Measurements from ENCODE around the gene GREB1. TPM values are rescaled to one million over a fixed set of nuclear protein-coding genes. Genes with fewer than 3 reads are reported as not detected.

Gene GREB1
- total and polyA plus RNA-seq, 2 of the 13 experiments (the other 11 are each of a cell fraction or from before 2014, with no cell fraction given), result 31.3 to 61.2 TPM

DNA sequence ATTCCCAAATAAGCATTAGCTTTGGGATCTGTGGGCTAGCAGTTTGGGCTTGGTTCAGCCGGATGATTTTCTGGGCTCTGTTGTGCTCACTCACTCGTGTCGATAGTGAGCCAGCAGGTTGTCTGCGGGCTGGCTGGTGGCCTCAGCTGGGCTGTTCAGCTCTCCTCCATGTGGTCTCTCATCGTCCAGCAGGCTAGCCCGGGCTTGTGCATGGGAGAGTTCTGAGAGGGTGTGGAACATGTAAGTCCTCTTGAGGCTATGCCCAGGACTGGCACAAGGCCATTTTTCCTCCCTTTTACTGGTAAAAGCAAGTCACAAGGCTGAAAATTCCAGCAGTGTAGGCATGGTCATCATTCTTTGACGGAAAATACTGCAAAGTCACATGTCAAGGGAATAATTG, 97.6 kb downstream of the GREB1 start:
- Histone ChIP-seq H2AFZ (ENCODE audit: low read length) (no peak overlapping the region), H4K20me1 (ENCODE audit: insufficient read depth, low read length) (no peaks in the 10 kb centered on the region; the same call in 1 of the 2 replicates), H3K4me3 (replicated peaks in 1 of 3; ENCODE audit: insufficient read depth in 1 of 3, low read depth in 2 of 3, low read length in 3 of 3) (no peak overlapping the region), H3K4me1 (ENCODE audit: insufficient read depth, low read length) (no peaks in the 10 kb centered on the region), H3K36me3 (replicated peaks in 1 of 2; ENCODE audit: control insufficient read depth in 1 of 2, insufficient read depth in 2 of 2, low read length in 2 of 2) (peaks cover 76 to 95% of the 10 kb centered on the region in 2 experiments), H3K27ac (ENCODE audit: extremely low read length, insufficient read depth, low read length) (no peak overlapping the region), H3K9me3 (ENCODE audit: low read length) (no peaks in the 10 kb centered on the region), H3K4me2 (ENCODE audit: low read depth, low read length) (no peak overlapping the region), H3K79me2 (ENCODE audit: insufficient read depth, low read length) (no peaks in the 10 kb centered on the region), H3K9ac (ENCODE audit: insufficient read depth, low read depth, low read length) (no peak overlapping the region), H3K27me3 (ENCODE audit: control insufficient read depth in 1 of 2, insufficient read depth in 2 of 2, low read length in 2 of 2) (no peaks in the 10 kb centered on the region)
- 95% methylated on average over 7 of the region's 7 CpGs for WGBS (ENCODE audit: low lambda C conversion rate)
- CTCF ChIA-PET (ENCODE audit: low intra/inter-chr PET ratio, low total read pairs), result no interaction called here
- TF ChIP-seq NFYC (CRISPR knock-in tag; IDR thresholded peaks at IDR 0.05) (no peak), AGO2 (optimal IDR thresholded peaks at IDR 0.05; ENCODE audit: low read depth, low read length) (no peak), NFATC3 (CRISPR knock-in tag; IDR thresholded peaks at IDR 0.05) (no peak), ZNF749 (CRISPR knock-in tag; IDR thresholded peaks at IDR 0.05; ENCODE audit: borderline replicate concordance) (no peak), ZNF230 (CRISPR knock-in tag; IDR thresholded peaks at IDR 0.05) (no peak), EED (CRISPR knock-in tag; IDR thresholded peaks at IDR 0.05) (no peak), ZNF205 (CRISPR knock-in tag; IDR thresholded peaks at IDR 0.05) (no peak), U2AF1 (optimal IDR thresholded peaks at IDR 0.05; ENCODE audit: low read depth, low read length) (no peak), ZSCAN29 (CRISPR knock-in tag; conservative IDR thresholded peaks at IDR 0.05) (no peak), ZNF329 (CRISPR knock-in tag; IDR thresholded peaks at IDR 0.05; ENCODE audit: low read depth) (no peak), ZNF878 (CRISPR knock-in tag; IDR thresholded peaks at IDR 0.05) (no peak), YEATS4 (CRISPR knock-in tag; IDR thresholded peaks at IDR 0.05; ENCODE audit: borderline replicate concordance) (no peak), NR2F2 (IDR thresholded peaks at IDR 0.05; ENCODE audit: borderline replicate concordance, low read depth) (no peak), KLF12 (CRISPR knock-in tag; IDR thresholded peaks at IDR 0.05; ENCODE audit: borderline replicate concordance) (no peak), HNRNPLL (IDR thresholded peaks at IDR 0.05; ENCODE audit: low read depth, low read length, poor library complexity, severe bottlenecking) (no peak), RBM22 (optimal IDR thresholded peaks at IDR 0.05; ENCODE audit: low read length) (peak; percentile 59), ZNF17 (CRISPR knock-in tag; IDR thresholded peaks at IDR 0.05) (no peak), POLR2G (IDR thresholded peaks at IDR 0.05; ENCODE audit: low read depth, low read length) (no peak), ZNF546 (CRISPR knock-in tag; conservative IDR thresholded peaks at IDR 0.05) (0 out of 2 replicates have a peak, but pooled peaks have one; percentile 45), NR1H2 (CRISPR knock-in tag; IDR thresholded peaks at IDR 0.05; ENCODE audit: borderline replicate concordance, low read depth) (no peak), ZNF292 (CRISPR knock-in tag; IDR thresholded peaks at IDR 0.05; ENCODE audit: borderline replicate concordance, low read depth) (no peak), ZBTB38 (CRISPR knock-in tag; IDR thresholded peaks at IDR 0.05) (0 out of 2 replicates have a peak, but pooled peaks have one; percentile 27)
- TF ChIP-seq, protein P1, sequence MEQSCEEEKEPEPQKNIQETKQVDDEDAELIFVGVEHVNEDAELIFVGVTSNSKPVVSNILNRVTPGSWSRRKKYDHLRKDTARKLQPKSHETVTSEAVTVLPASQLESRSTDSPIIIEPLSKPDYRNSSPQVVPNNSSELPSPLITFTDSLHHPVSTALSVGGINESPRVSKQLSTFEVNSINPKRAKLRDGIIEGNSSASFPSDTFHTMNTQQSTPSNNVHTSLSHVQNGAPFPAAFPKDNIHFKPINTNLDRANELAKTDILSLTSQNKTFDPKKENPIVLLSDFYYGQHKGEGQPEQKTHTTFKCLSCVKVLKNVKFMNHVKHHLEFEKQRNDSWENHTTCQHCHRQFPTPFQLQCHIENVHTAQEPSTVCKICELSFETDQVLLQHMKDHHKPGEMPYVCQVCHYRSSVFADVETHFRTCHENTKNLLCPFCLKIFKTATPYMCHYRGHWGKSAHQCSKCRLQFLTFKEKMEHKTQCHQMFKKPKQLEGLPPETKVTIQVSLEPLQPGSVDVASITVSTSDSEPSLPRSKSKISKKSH (CRISPR knock-in tag; IDR thresholded peaks at IDR 0.05; ENCODE audit: borderline replicate concordance), result no peak
- TF ChIP-seq, protein P2, sequence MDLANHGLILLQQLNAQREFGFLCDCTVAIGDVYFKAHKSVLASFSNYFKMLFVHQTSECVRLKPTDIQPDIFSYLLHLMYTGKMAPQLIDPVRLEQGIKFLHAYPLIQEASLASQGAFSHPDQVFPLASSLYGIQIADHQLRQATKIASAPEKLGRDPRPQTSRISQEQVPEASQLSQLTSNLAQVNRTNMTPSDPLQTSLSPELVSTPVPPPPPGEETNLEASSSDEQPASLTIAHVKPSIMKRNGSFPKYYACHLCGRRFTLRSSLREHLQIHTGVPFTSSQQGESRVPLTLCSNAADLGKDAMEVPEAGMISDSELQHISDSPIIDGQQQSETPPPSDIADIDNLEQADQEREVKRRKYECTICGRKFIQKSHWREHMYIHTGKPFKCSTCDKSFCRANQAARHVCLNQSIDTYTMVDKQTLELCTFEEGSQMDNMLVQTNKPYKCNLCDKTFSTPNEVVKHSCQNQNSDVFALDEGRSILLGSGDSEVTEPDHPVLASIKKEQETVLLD (CRISPR knock-in tag; IDR thresholded peaks at IDR 0.05; ENCODE audit: low read depth), result no peak
- DNase-seq (ENCODE audit: low spot score), result no peak
- POLR2A ChIA-PET, result no interaction called here
- intact Hi-C loops (cut with micrococcal nuclease; ENCODE audit: unreplicated experiment) (no loop called here), in situ Hi-C loops (cut with HindIII; ENCODE audit: extremely low pct_ligation_motif_present, low pct_unique_long_range_greater_than_20kb) (no loop called here)
- no peak; the same call in 2 of the 3 replicates for ATAC-seq
- BruUV-seq (replicated peaks), result no TSS peak
- no peak for FAIRE-seq

All from HepG2 (cell line).